Neural cell (in vitro differentiated cells): Measurements from ENCODE around the gene H19.

ENCODE experiments used
- CTCF ChIP-seq: fragments of 450-650 bp; IDR thresholded peaks from 2 replicates; pipeline ENCODE4 v1.5.1; 2014; ENCODE audit warnings: antibody characterized with exemption, mild to moderate bottlenecking, moderate library complexity; ENCODE audit not compliant: poor library complexity, severe bottlenecking
- EP300 ChIP-seq: fragments of 450-650 bp; conservative IDR thresholded peaks from 2 replicates; pipeline ENCODE4 v1.6.1; 2014; ENCODE audit warnings: antibody characterized with exemption, mild to moderate bottlenecking, moderate library complexity; ENCODE audit not compliant: poor library complexity, severe bottlenecking
- EZH2 ChIP-seq: fragments of 200-600, 300-800 bp; shearing (Covaris generic), sonication (generic); IDR thresholded peaks from 2 replicates; pipeline ENCODE4 v1.6.1; 2014; ENCODE audit warnings: antibody characterized with exemption, low read length, borderline replicate concordance, mild to moderate bottlenecking; ENCODE audit not compliant: insufficient read depth, poor library complexity, severe bottlenecking
- POLR2AphosphoS5 ChIP-seq: IDR thresholded peaks from 2 replicates; pipeline ENCODE4 v1.6.1; 2012
- TAF1 ChIP-seq: IDR thresholded peaks from 2 replicates; pipeline ENCODE4 v1.6.1; 2012; ENCODE audit warnings: low read depth

DNA sequence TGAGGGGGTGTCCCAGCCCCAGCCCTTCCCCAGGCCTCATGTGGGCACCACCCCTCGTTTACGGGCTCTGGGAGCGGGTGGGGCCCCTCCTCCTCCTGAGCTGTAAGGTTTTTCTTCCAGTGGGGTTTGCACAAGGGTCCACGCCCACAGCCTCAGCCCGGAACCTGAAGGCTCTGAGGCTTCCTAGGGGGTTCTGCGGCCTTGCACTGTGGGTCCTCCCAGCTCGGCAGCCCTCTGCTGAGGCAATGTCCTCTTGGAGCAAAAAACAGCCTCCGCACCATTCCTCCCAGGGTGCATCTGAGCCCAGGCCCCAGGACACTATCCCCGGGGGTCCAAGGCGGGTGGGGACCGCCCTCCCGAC lies 14.1 kb downstream of the H19 start:
- TF ChIP-seq CTCF (no peak), EP300 (no peak), EZH2 (no peak), POLR2AphosphoS5 (no peak), TAF1 (no peak)
